SJSA1 (cell line): Measurements from ENCODE around the gene RPS27L. TPM values are rescaled to one million over a fixed set of nuclear protein-coding genes. Genes with fewer than 3 reads are reported as not detected.
A peak's percentile ranks its signal among the peaks of the same experiment; 100 is the strongest.

Experiments used
- DNase-seq, 2 experiments: peaks; one replicate each; pipeline ENCODE4 v3.0.0-alpha.2; 2015 to 2020; ENCODE audit warnings: low spot score in 2 of 2, low read depth in 1 of 2
- H3K27ac ChIP-seq: fragments of 250-450 bp; sonication (Bioruptor Pico); 2 replicates; pipeline ENCODE4 v1.5.1; 2020; ENCODE audit warnings: mild to moderate bottlenecking, moderate library complexity
- H3K27me3 ChIP-seq: fragments of 250-450 bp; sonication (Bioruptor Pico); replicated peaks from 2 replicates; pipeline ENCODE4 v1.5.1; 2020; ENCODE audit warnings: mild to moderate bottlenecking, moderate library complexity
- H3K36me3 ChIP-seq: fragments of 250-450 bp; sonication (Bioruptor Pico); 2 replicates; pipeline ENCODE4 v1.5.1; 2020; ENCODE audit warnings: mild to moderate bottlenecking
- H3K4me1 ChIP-seq: fragments of 250-450 bp; sonication (Bioruptor Pico); replicated peaks from 2 replicates; pipeline ENCODE4 v1.6.1; 2021; ENCODE audit warnings: mild to moderate bottlenecking
- H3K4me3 ChIP-seq: fragments of 250-450 bp; sonication (Bioruptor Pico); 2 replicates; pipeline ENCODE4 v1.5.1; 2020; ENCODE audit warnings: mild to moderate bottlenecking
- H3K9me3 ChIP-seq: fragments of 250-450 bp; sonication (Bioruptor Pico); replicated peaks from 2 replicates; pipeline ENCODE4 v1.5.1; 2020; ENCODE audit warnings: mild to moderate bottlenecking
- total RNA-seq: library from RNA; depleted of rRNA; stranded (reverse); fragments of >200 nt; shearing (Covaris generic); gene quantifications from 2 replicates; pipeline ENCODE4 v1.2.3, GENCODE V29; 2014; rRNA removed

The RPS27L gene
- 122 and 148 TPM in 2 replicates for total RNA-seq

GRCh38 chr15:63157118-63157843, at the start of gene RPS27L:
RPS27L (minus strand) TSS chr15:63157477; CDS start chr15:63157405, 72 bp downstream.
- H3K4me1 ChIP-seq, result peaks cover 8% of the 10 kb centered on the region
- peak; percentile 98 for DNase-seq
- no peaks in the 10 kb centered on the region for H3K9me3 ChIP-seq
- H3K27ac ChIP-seq, result peak within 1 kb of the TSS; percentile 95
- H3K27me3 ChIP-seq, result no peaks in the 10 kb centered on the region
- H3K4me3 ChIP-seq, result peak within 1 kb of the TSS; percentile 69
- H3K36me3 ChIP-seq, result peaks cover 32% of the 10 kb centered on the region

DNA sequence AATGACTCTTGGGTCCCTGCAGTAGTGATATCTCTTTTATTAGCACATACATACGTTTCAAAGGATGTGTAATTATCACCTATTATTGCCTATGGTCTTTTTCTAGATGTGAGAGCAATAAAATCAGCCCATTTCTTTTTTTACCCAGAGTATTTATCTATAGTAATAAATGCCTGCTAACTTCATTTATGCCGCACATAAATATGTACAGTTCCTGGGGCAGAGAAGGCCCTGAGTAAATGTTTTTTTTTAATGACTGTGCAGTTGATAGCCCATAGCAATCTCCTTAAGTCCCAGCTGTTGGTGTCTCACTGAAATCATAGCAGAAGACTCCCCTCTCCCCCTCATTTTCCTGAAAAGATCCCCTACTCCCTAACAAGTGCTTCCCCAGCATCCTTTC, 48.8 kb upstream of the RPS27L start:
- Histone ChIP-seq H3K4me1 (peaks cover 39% of the 10 kb centered on the region), H3K27ac (no peak overlapping the region), H3K36me3 (peaks cover 8% of the 10 kb centered on the region), H3K27me3 (no peaks in the 10 kb centered on the region), H3K9me3 (no peaks in the 10 kb centered on the region), H3K4me3 (no peak overlapping the region)
- no peak for DNase-seq

GRCh38 chr15:63203451-63204090, 46.3 kb upstream of the RPS27L start:
- Histone ChIP-seq H3K27me3 (no peaks in the 10 kb centered on the region), H3K36me3 (peaks cover 8% of the 10 kb centered on the region), H3K4me3 (no peak overlapping the region), H3K27ac (no peak overlapping the region), H3K4me1 (peaks cover 42% of the 10 kb centered on the region), H3K9me3 (no peaks in the 10 kb centered on the region)
- no peak for DNase-seq

DNA sequence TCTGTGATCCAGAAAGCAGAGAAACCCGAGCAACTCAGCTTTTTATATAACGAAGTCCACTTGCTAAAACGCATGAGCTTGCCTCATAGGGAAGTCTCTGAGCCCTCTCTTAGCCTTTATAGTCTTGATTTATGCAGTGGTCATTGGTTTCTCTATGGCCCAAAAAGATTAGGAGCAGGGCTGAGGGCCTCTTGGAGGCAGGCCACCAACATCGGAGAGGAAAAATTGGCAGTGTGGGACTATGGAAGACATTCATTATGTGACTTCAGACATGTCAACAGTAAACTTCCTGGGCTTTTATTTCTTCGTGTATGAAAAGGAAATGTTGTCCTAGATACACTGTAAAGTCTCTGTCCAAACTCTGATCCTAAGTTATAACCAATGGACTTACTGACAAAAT, 45.6 kb upstream of the RPS27L start:
- Histone ChIP-seq H3K36me3 (peaks cover 5% of the 10 kb centered on the region; the same call in 1 of the 2 replicates), H3K27me3 (no peaks in the 10 kb centered on the region), H3K27ac (no peak overlapping the region), H3K9me3 (no peaks in the 10 kb centered on the region), H3K4me3 (no peak overlapping the region), H3K4me1 (peaks cover 49% of the 10 kb centered on the region)
- DNase-seq, result no peak

DNA sequence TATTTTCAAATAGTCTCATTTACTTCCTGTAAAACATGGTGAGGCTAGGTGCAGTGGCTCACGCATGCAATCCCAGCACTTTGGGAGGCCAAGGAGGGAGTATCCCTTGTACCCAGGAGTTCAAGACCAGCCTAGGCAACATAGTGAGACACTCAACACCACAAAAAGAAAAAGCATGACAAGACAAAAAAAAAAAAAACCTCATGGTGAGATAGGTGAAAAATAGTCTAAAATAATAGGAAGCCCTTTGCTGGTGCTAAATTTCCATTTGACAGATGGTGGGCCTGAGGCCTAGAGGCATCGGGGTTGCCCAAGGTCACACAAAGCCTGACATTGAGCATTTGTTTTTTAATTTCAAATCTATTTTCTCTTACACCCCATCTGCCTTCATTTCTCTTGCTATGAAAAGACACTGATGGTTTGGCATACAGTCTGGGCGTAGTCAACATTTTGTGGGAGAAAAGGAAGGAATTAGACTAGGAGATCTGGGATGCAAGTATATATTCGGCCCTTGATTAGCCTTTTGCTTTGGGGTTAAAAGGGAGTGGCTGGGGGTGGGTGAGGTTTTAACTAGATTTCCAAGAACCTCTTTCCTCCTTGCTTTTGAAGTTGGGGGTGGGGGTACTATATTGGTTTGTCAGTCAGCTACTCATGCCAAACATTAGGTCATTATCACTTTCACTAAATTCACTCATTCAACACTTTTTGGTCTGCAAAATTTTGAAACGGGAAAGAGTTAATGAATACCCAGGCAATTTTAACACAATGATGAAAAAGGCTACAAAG, 43.4 kb upstream of the RPS27L start:
- Histone ChIP-seq H3K27ac (no peak overlapping the region), H3K4me3 (no peak overlapping the region), H3K36me3 (peaks cover 5% of the 10 kb centered on the region; the same call in 1 of the 2 replicates), H3K4me1 (peaks cover 51% of the 10 kb centered on the region), H3K9me3 (no peaks in the 10 kb centered on the region), H3K27me3 (no peaks in the 10 kb centered on the region)
- no peak for DNase-seq

- no peaks in the 10 kb centered on the region for H3K9me3 ChIP-seq
- H3K27ac ChIP-seq, result 0 out of 2 replicates have a peak overlapping the region, but pooled peaks have one; percentile 7
- H3K27me3 ChIP-seq, result no peaks in the 10 kb centered on the region
- peak in 1 of 2 experiments; percentile 43 for DNase-seq
- no peak overlapping the region for H3K4me3 ChIP-seq
- H3K4me1 ChIP-seq, result peaks cover 67% of the 10 kb centered on the region
- peaks cover 5% of the 10 kb centered on the region; the same call in 1 of the 2 replicates for H3K36me3 ChIP-seq
Measured at GRCh38 chr15:63198371-63199250, 41.3 kb upstream of the RPS27L start.

DNA sequence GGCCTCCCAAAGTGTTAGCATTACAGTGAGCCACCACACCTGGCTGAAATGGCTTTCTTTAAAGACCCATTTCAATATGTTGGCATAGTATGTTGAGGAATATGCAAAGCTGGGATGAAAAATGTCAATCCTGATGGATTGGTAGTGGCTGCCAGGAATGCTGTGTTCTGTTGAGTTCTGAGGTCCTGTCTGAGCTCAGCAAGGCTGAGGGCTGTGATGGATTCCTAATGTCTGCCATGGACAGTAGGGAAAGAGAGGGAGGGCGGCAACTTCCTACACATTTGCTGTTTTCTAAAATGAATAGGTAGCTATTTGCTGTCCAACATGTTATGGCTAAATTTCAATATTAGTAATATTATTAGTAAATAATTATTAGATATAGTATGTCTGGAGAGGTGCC, 40.3 kb upstream of the RPS27L start:
- peaks cover 5% of the 10 kb centered on the region; the same call in 1 of the 2 replicates for H3K36me3 ChIP-seq
- H3K27me3 ChIP-seq, result no peaks in the 10 kb centered on the region
- no peak for DNase-seq

GRCh38 chr15:63196842-63197241, 39.6 kb upstream of the RPS27L start:
- no peak for DNase-seq
- no peak overlapping the region for H3K4me3 ChIP-seq
- H3K36me3 ChIP-seq, result peaks cover 5% of the 10 kb centered on the region; the same call in 1 of the 2 replicates
- no peak overlapping the region for H3K27ac ChIP-seq
- H3K27me3 ChIP-seq, result no peaks in the 10 kb centered on the region
- H3K9me3 ChIP-seq, result no peaks in the 10 kb centered on the region
- peaks cover 62% of the 10 kb centered on the region for H3K4me1 ChIP-seq

More for the DNA sequence above, 40.3 kb upstream of the RPS27L start:
- Histone ChIP-seq H3K27ac (no peak overlapping the region), H3K9me3 (no peaks in the 10 kb centered on the region), H3K4me3 (no peak overlapping the region), H3K4me1 (peaks cover 61% of the 10 kb centered on the region)

- Histone ChIP-seq H3K36me3 (no peaks in the 10 kb centered on the region), H3K9me3 (no peaks in the 10 kb centered on the region), H3K4me3 (no peak overlapping the region), H3K27me3 (no peaks in the 10 kb centered on the region), H3K27ac (no peak overlapping the region), H3K4me1 (peaks cover 66% of the 10 kb centered on the region)
- DNase-seq, result no peak
Measured at GRCh38 chr15:63195569-63196015, 38.3 kb upstream of the RPS27L start.

- peaks cover 68% of the 10 kb centered on the region for H3K4me1 ChIP-seq
- no peaks in the 10 kb centered on the region for H3K36me3 ChIP-seq
- no peak overlapping the region for H3K27ac ChIP-seq
- H3K4me3 ChIP-seq, result no peak overlapping the region
- H3K9me3 ChIP-seq, result no peaks in the 10 kb centered on the region
- H3K27me3 ChIP-seq, result no peaks in the 10 kb centered on the region
- DNase-seq, result no peak
Measured at GRCh38 chr15:63194880-63195568, 37.7 kb upstream of the RPS27L start.

GRCh38 chr15:63194302-63194701, 37.0 kb upstream of the RPS27L start:
- H3K36me3 ChIP-seq, result no peaks in the 10 kb centered on the region
- no peak for DNase-seq
- no peak overlapping the region for H3K4me3 ChIP-seq
- peak overlapping the region; percentile 12; the same call in 1 of the 2 replicates for H3K27ac ChIP-seq
- H3K9me3 ChIP-seq, result no peaks in the 10 kb centered on the region
- peaks cover 61% of the 10 kb centered on the region for H3K4me1 ChIP-seq
- H3K27me3 ChIP-seq, result no peaks in the 10 kb centered on the region

- Histone ChIP-seq H3K9me3 (no peaks in the 10 kb centered on the region), H3K27me3 (no peaks in the 10 kb centered on the region), H3K4me3 (no peak overlapping the region), H3K36me3 (no peaks in the 10 kb centered on the region), H3K27ac (no peak overlapping the region), H3K4me1 (peaks cover 55% of the 10 kb centered on the region)
- no peak for DNase-seq
Measured at GRCh38 chr15:63192619-63193206, 35.4 kb upstream of the RPS27L start.
